K562 (cell line): ENCODE results near the gene KIAA1614. TPM values are rescaled to one million over a fixed set of nuclear protein-coding genes. Genes with fewer than 3 reads are reported as not detected.

Experiments
- ATAC-seq: fragments of 200-7000 bp; cut with Tn5 transposase; 3 replicates; pipeline ENCODE4 v1.9.1; 2020; ENCODE audit warnings: moderate library complexity
- BruUV-seq: library from RNA; stranded (reverse); fragments of 400-500 nt; replicated peaks from 2 replicates; lab custom pipeline; 2021; lab: Mats Ljungman, UMichigan
- CTCF ChIA-PET: fragments of 300-600 bp; formaldehyde crosslinking; extraction: SDS; loops from one replicate; lab custom pipeline; 2021; ENCODE audit warnings: low intra/inter-chr PET ratio; lab: Yijun Ruan, JAX
- POLR2A ChIA-PET: fragments of 300-600, 350-650 bp; sonication (Branson Sonifier 250); formaldehyde crosslinking; extraction: SDS; loops from one replicate; lab custom pipeline; 2021; ENCODE audit warnings: antibody characterized with exemption, inconsistent platforms; lab: Yijun Ruan, JAX
- DNase-seq, 4 experiments: peaks; one replicate each; pipeline versions ENCODE4 v3.0.0 to v3.0.0-alpha.2; 2011 to 2018; ENCODE audit warnings: low spot score in 3 of 4, mixed read lengths in 3 of 4; ENCODE audit errors: extremely low read depth in 1 of 4
- FAIRE-seq: peaks from 2 replicates; lab custom pipeline; 2011; peaks lifted over from hg19 to GRCh38; lab: Jason Lieb, UNC
- H2AFZ ChIP-seq: 2 replicates; pipeline ENCODE4 v1.6.0; 2011; ENCODE audit warnings: low read depth, low read length, control low read depth, inconsistent platforms
- H3K27ac ChIP-seq: fragments of 200-600 bp; 3 replicates; pipeline ENCODE4 v1.8.0; 2011; ENCODE audit warnings: low read depth, mild to moderate bottlenecking, control low read depth, inconsistent platforms, low read length, moderate library complexity, mixed read lengths; ENCODE audit errors: extremely low read depth
- H3K27me3 ChIP-seq, 2 experiments: fragments of 300-600 bp in 1 of 2; 2 replicates in 1 of 2; 3 replicates in 1 of 2; pipeline versions ENCODE4 v1.6.0 to v1.8.0; 2011; ENCODE audit warnings: inconsistent platforms in 2 of 2, low read length in 2 of 2, mild to moderate bottlenecking in 1 of 2, mixed read lengths in 1 of 2, moderate library complexity in 1 of 2; ENCODE audit not compliant: control insufficient read depth in 2 of 2, insufficient read depth in 2 of 2
- H3K36me3 ChIP-seq: fragments of 300-600 bp; 3 replicates; pipeline ENCODE4 v1.8.0; 2011; ENCODE audit warnings: mild to moderate bottlenecking, low read length, inconsistent platforms; ENCODE audit not compliant: control insufficient read depth, insufficient read depth
- H3K4me1 ChIP-seq, 2 experiments: fragments of 200-600 bp in 1 of 2; replicated peaks in 1 of 2; 2 replicates in 1 of 2; 3 replicates in 1 of 2; pipeline versions ENCODE4 v1.5.1 to v1.8.0; 2011; ENCODE audit warnings: inconsistent platforms in 2 of 2, low read length in 2 of 2, mild to moderate bottlenecking in 1 of 2, mixed read lengths in 1 of 2, moderate library complexity in 1 of 2; ENCODE audit not compliant: control insufficient read depth in 2 of 2, insufficient read depth in 2 of 2
- H3K4me2 ChIP-seq: 2 replicates; pipeline ENCODE4 v1.6.1; 2011; ENCODE audit warnings: low read length, control low read depth, inconsistent platforms, mixed read lengths; ENCODE audit not compliant: insufficient read depth
- H3K4me3 ChIP-seq: fragments of 200-600 bp; sonication (generic), shearing (Covaris generic); 2 replicates; pipeline ENCODE4 v1.5.1; 2016; ENCODE audit warnings: control low read depth, inconsistent platforms
- H3K79me2 ChIP-seq: fragments of 200-600 bp; 3 replicates; pipeline ENCODE4 v1.8.0; 2011; ENCODE audit warnings: low read length, inconsistent platforms; ENCODE audit not compliant: control insufficient read depth, insufficient read depth
- H3K9ac ChIP-seq, 2 experiments: 2 replicates each; pipeline versions ENCODE4 v1.6.0 to v1.6.1; 2011; ENCODE audit warnings: low read depth in 2 of 2, low read length in 2 of 2, control low read depth in 1 of 2, inconsistent platforms in 1 of 2, mild to moderate bottlenecking in 1 of 2, mixed read lengths in 1 of 2; ENCODE audit not compliant: insufficient read depth in 1 of 2
- H3K9me1 ChIP-seq: one replicate; pipeline ENCODE4 v1.6.0; 2011; ENCODE audit warnings: inconsistent platforms, mild to moderate bottlenecking, low read length, moderate library complexity; ENCODE audit not compliant: control insufficient read depth, insufficient read depth
- H3K9me3 ChIP-seq: replicated peaks from 2 replicates; pipeline ENCODE4 v1.5.1; 2011; ENCODE audit warnings: low read depth, low read length, inconsistent platforms; ENCODE audit not compliant: control insufficient read depth, insufficient read depth
- H4K20me1 ChIP-seq: replicated peaks from 2 replicates; pipeline ENCODE4 v1.6.1; 2011; ENCODE audit warnings: low read length, inconsistent platforms, mixed read lengths; ENCODE audit not compliant: control insufficient read depth, insufficient read depth
- CEBPB ChIP-seq: fragments of 450-650 bp; IDR thresholded peaks from 2 replicates; pipeline ENCODE4 v1.6.1; 2016; ENCODE audit warnings: missing genetic modification characterization, missing compliant biosample characterization
- CEBPG ChIP-seq, 3 experiments: fragments of 200-800 bp in 1 of 3; sonication (Bioruptor generic) in 1 of 3; sonication (generic) in 1 of 3; formaldehyde crosslinking in 1 of 3; IDR thresholded peaks in 2 of 3; conservative IDR thresholded peaks in 1 of 3; 2 replicates each; pipeline versions ENCODE4 v1.6.1 to v1.8.0; 2016 to 2022; ENCODE audit warnings: missing compliant biosample characterization in 2 of 3, missing genetic modification characterization in 2 of 3, mild to moderate bottlenecking in 1 of 3, missing genetic modification reagents in 1 of 3
- EGR1 ChIP-seq: fragments of 450-650 bp; conservative IDR thresholded peaks from 2 replicates; pipeline ENCODE4 v1.6.1; 2017; ENCODE audit warnings: mild to moderate bottlenecking
- KDM1A ChIP-seq, 2 experiments: fragments of 450-650 bp; IDR thresholded peaks; 2 replicates each; pipeline ENCODE4 v1.6.1; 2016; ENCODE audit warnings: mild to moderate bottlenecking in 2 of 2
- NFYB ChIP-seq: IDR thresholded peaks from 2 replicates; pipeline ENCODE4 v1.6.1; 2011; ENCODE audit warnings: mild to moderate bottlenecking, moderate library complexity; ENCODE audit not compliant: insufficient read length; ENCODE audit errors: extremely low read depth
- PHF8 ChIP-seq: fragments of 200-600 bp; sonication (generic); IDR thresholded peaks from 2 replicates; pipeline ENCODE4 v1.6.1; 2012; ENCODE audit warnings: mixed run types, mild to moderate bottlenecking, inconsistent platforms, low read length, moderate library complexity, borderline replicate concordance
- PURB ChIP-seq: sonication (generic); formaldehyde crosslinking; IDR thresholded peaks from 2 replicates; pipeline ENCODE4 v1.9.0; 2021; ENCODE audit warnings: low read depth, mild to moderate bottlenecking, missing genetic modification reagents
- SOX6 ChIP-seq: fragments of 450-650 bp; IDR thresholded peaks from 2 replicates; pipeline ENCODE4 v1.6.1; 2014; ENCODE audit warnings: mild to moderate bottlenecking
- ZBTB17 ChIP-seq: fragments of 450-650 bp; formaldehyde crosslinking; IDR thresholded peaks from 2 replicates; pipeline ENCODE4 v1.4.0; 2020; ENCODE audit warnings: mild to moderate bottlenecking
- ZNF174 ChIP-seq: fragments of 250-450 bp; sonication (Bioruptor Pico); IDR thresholded peaks from 2 replicates; pipeline ENCODE4 v1.4.0; 2020; ENCODE audit warnings: mild to moderate bottlenecking
- ZNF24 ChIP-seq: fragments of 450-650 bp; IDR thresholded peaks from 2 replicates; pipeline ENCODE4 v1.6.1; 2016
- ZNF830 ChIP-seq: fragments of 250-450 bp; sonication (Bioruptor Pico); IDR thresholded peaks from 2 replicates; pipeline ENCODE4 v1.5.0; 2021; ENCODE audit warnings: mild to moderate bottlenecking
- WGBS: fragments of 100-300 bp; shearing (Covaris generic); methylation state at CpG from one replicate; pipeline ENCODE4 v1.1.6; 2016; ENCODE audit warnings: low coverage, mixed read lengths; ENCODE audit not compliant: insufficient coverage; ENCODE audit errors: missing lambda C conversion rate; 5-methylcytosine and 5-hydroxymethylcytosine counted together
- in situ Hi-C: fragments of 300-500 bp; cut with MboI; formaldehyde crosslinking; loops from 4 replicates; pipeline ENCODE4 v1.15.0; 2018; ENCODE audit warnings: inconsistent platforms, mixed read lengths
- intact Hi-C: fragments of 100-400 bp; cut with micrococcal nuclease; formaldehyde crosslinking; loops from 2 replicates; pipeline ENCODE4 v1.14.2; 2022
- polyA plus RNA-seq, 8 experiments: library from polyadenylated mRNA; depleted of rRNA in 4 of 8; stranded (reverse) in 5 of 8; unstranded in 3 of 8; fragments of >200 nt; fragmentation: Nextera tagmentation in 2 of 8; fragmentation: Illumina TruSeq in 1 of 8; extraction: Ambion mirVana in 2 of 8; extraction: Trizol in 1 of 8; gene quantifications; 2 replicates each; pipeline versions ENCODE4 v1.2.1 to v1.2.3, GENCODE V29; 2011 to 2014; ENCODE audit warnings: inconsistent platforms in 1 of 8, missing spikeins in 1 of 8
- total RNA-seq, 7 experiments: library from RNA; depleted of rRNA in 6 of 7; stranded (reverse); fragments of >200 nt in 6 of 7; fragmentation: Illumina TruSeq in 2 of 7; extraction: Trizol in 2 of 7; gene quantifications; 2 replicates each; pipeline versions ENCODE4 v1.2.1 to v1.2.3, GENCODE V29; 2011 to 2021; ENCODE audit warnings: low replicate concordance in 1 of 7
- TF ChIP-seq, protein P1 (sequence below): sonication (generic); formaldehyde crosslinking; IDR thresholded peaks from 2 replicates; pipeline ENCODE4 v1.8.0; 2022; ENCODE audit warnings: mild to moderate bottlenecking, missing genetic modification reagents
- TF ChIP-seq, protein P2 (sequence below): sonication (generic); formaldehyde crosslinking; IDR thresholded peaks from 2 replicates; pipeline ENCODE4 v1.8.1; 2023; ENCODE audit warnings: mild to moderate bottlenecking, missing genetic modification reagents
- TF ChIP-seq, protein P3 (sequence below), 2 experiments: fragments of 450-650 bp in 1 of 2; IDR thresholded peaks; 2 replicates each; pipeline ENCODE4 v1.6.1; 2011 to 2017; ENCODE audit warnings: low read depth in 2 of 2, antibody characterized with exemption in 1 of 2, borderline replicate concordance in 1 of 2, low read length in 1 of 2, mild to moderate bottlenecking in 1 of 2, mixed read lengths in 1 of 2; ENCODE audit not compliant: control insufficient read depth in 1 of 2

The KIAA1614 gene
- total and polyA plus RNA-seq, 9 of the 15 experiments (the other 6 are each of a cell fraction or from before 2014, with no cell fraction given), result 0.01 to 1.1 (median 0.15) TPM; not detected in 1

DNA sequence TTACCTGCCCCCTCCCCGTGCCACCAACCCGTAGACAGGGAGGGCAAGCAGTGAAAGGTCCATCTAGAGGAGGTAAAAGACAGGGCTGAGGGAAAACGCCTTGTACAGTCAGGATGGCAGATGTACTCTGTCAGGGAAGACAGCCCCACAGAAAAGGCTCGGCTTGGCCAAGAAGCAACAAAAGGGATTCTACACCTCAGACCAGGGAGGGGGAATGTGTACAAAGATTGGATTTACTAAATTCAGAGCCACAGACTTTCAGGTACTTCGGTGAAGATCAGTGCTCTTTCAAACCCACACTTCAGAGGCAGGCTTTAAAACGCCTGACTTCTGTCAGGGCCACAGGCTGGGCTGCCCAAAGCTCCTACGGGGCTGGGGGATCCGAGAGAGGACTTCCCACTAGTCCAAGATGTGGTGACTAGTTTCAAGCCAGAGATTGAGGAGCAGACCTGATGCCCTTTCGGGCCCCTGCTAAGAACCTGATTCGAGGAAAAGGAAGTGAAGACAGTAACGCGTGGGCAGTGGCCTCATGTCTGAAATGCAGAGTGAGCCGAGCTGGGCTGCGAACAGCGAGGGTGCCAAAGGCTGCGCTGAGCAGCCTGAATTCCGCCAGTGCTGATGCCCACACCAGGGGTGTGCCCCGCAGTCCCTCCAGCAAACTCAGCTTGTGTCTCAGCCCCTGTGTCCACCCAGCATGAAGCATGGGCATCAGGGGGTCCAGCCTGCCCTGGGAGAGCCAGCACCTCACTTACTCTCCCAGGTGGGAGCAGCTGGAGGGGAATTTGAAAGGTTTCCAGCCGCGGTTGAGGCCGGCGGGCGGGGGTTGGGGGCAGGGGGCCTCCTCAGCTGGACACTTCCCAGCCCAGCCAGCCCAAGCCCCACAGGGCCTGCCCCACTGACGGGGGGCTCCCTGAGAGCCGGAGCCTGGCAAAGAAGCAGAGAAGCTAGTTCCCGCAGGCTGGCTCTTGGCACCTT is 36.2 kb downstream of the KIAA1614 start:
- ChIA-PET POLR2A (interaction anchor here (0.6 to 1.2 kb wide), 4 partner anchors 11 to 1081 kb away, joined by 3 read pairs; partner anchors contain the start of gene STX6), CTCF (no interaction called here)
- ATAC-seq, result peak; percentile 16; the same call in 1 of the 3 replicates
- H3K27ac ChIP-seq, result no peak overlapping the region
- H3K4me1 ChIP-seq, result peaks cover 0 to 37% of the 10 kb centered on the region in 2 experiments; a peak in 3 of 5 replicates
- H3K79me2 ChIP-seq, result no peaks in the 10 kb centered on the region
- H3K9me3 ChIP-seq, result no peaks in the 10 kb centered on the region; the same call in 1 of the 2 replicates
- peak; percentile 48 for FAIRE-seq
- H3K27me3 ChIP-seq, result no peaks in the 10 kb centered on the region
- H3K4me3 ChIP-seq, result no peak overlapping the region
- intact Hi-C loops, result no loop called here
- 70% methylated on average over 22 of the region's 26 CpGs for whole genome bisulfite sequencing
- in situ Hi-C loops, result no loop called here
- no peak overlapping the region for H2AFZ ChIP-seq
- H3K9ac ChIP-seq, result peak overlapping the region in 1 of 2 experiments; percentile 76; a peak in 2 of 4 replicates
- BruUV-seq, result no TSS peak
- no peak overlapping the region for H3K4me2 ChIP-seq
- DNase-seq, result no peak
- H4K20me1 ChIP-seq, result no peaks in the 10 kb centered on the region
- peaks cover 12% of the 10 kb centered on the region; the same call in 2 of the 3 replicates for H3K36me3 ChIP-seq
- H3K9me1 ChIP-seq, result no peaks in the 10 kb centered on the region
- TF ChIP-seq KDM1A (IDR thresholded peaks at IDR 0.05) (no peak), CEBPB (tag) (peak; percentile 14; the same call in 1 of the 2 replicates), NFYB (no peak), PHF8 (no peak), SOX6 (no peak), ZNF174 (CRISPR knock-in tag) (no peak), EGR1 (0 out of 2 replicates have a peak, but pooled peaks have one; percentile 8), ZNF24 (no peak), ZNF830 (CRISPR knock-in tag) (no peak), ZBTB17 (CRISPR knock-in tag) (no peak), CEBPG (CRISPR knock-in tag; IDR thresholded peaks at IDR 0.05) (no peak), CEBPG (tag; conservative IDR thresholded peaks at IDR 0.05 in 1 of 2, IDR thresholded peaks at IDR 0.05 in 1 of 2) (no peak), PURB (CRISPR knock-in tag) (no peak)
- TF ChIP-seq, protein P1, sequence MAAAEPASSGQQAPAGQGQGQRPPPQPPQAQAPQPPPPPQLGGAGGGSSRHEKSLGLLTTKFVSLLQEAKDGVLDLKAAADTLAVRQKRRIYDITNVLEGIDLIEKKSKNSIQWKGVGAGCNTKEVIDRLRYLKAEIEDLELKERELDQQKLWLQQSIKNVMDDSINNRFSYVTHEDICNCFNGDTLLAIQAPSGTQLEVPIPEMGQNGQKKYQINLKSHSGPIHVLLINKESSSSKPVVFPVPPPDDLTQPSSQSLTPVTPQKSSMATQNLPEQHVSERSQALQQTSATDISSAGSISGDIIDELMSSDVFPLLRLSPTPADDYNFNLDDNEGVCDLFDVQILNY (CRISPR knock-in tag), result no peak
- TF ChIP-seq, protein P2, sequence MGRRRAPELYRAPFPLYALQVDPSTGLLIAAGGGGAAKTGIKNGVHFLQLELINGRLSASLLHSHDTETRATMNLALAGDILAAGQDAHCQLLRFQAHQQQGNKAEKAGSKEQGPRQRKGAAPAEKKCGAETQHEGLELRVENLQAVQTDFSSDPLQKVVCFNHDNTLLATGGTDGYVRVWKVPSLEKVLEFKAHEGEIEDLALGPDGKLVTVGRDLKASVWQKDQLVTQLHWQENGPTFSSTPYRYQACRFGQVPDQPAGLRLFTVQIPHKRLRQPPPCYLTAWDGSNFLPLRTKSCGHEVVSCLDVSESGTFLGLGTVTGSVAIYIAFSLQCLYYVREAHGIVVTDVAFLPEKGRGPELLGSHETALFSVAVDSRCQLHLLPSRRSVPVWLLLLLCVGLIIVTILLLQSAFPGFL (CRISPR knock-in tag), result no peak
- TF ChIP-seq, protein P3, sequence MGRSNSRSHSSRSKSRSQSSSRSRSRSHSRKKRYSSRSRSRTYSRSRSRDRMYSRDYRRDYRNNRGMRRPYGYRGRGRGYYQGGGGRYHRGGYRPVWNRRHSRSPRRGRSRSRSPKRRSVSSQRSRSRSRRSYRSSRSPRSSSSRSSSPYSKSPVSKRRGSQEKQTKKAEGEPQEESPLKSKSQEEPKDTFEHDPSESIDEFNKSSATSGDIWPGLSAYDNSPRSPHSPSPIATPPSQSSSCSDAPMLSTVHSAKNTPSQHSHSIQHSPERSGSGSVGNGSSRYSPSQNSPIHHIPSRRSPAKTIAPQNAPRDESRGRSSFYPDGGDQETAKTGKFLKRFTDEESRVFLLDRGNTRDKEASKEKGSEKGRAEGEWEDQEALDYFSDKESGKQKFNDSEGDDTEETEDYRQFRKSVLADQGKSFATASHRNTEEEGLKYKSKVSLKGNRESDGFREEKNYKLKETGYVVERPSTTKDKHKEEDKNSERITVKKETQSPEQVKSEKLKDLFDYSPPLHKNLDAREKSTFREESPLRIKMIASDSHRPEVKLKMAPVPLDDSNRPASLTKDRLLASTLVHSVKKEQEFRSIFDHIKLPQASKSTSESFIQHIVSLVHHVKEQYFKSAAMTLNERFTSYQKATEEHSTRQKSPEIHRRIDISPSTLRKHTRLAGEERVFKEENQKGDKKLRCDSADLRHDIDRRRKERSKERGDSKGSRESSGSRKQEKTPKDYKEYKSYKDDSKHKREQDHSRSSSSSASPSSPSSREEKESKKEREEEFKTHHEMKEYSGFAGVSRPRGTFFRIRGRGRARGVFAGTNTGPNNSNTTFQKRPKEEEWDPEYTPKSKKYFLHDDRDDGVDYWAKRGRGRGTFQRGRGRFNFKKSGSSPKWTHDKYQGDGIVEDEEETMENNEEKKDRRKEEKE (IDR thresholded peaks at IDR 0.05; ENCODE audit: borderline replicate concordance in 1 of 2, control insufficient read depth in 1 of 2, low read depth in 2 of 2, low read length in 1 of 2), result no peak
